Spinal cord (tissue), 10 donors: ENCODE measurements around the gene AUTS2. TPM values are rescaled to one million over a fixed set of nuclear protein-coding genes. Genes with fewer than 3 reads are reported as not detected.

ENCODE experiments used
- DNase-seq, 6 donors: peaks; one replicate each; pipeline versions ENCODE4 v3.0.0 to v3.0.0-alpha.2; 2013 to 2015; ENCODE audit warnings: low spot score in 6 of 6, low read depth in 4 of 6
- H3K27ac ChIP-seq: one replicate; pipeline ENCODE4 v1.5.1; 2013; ENCODE audit warnings: low read depth, low read length, control low read depth
- H3K27me3 ChIP-seq: one replicate; pipeline ENCODE4 v1.6.1; 2013; ENCODE audit warnings: low read length; ENCODE audit not compliant: control insufficient read depth, insufficient read depth
- H3K36me3 ChIP-seq: one replicate; pipeline ENCODE4 v1.6.1; 2013; ENCODE audit warnings: low read length; ENCODE audit not compliant: control insufficient read depth, insufficient read depth
- H3K4me1 ChIP-seq: one replicate; pipeline ENCODE4 v1.6.1; 2013; ENCODE audit warnings: low read length; ENCODE audit not compliant: control insufficient read depth, insufficient read depth
- H3K4me3 ChIP-seq: one replicate; pipeline ENCODE4 v1.5.1; 2013; ENCODE audit warnings: low read depth, low read length, control low read depth
- H3K9me3 ChIP-seq: one replicate; pipeline ENCODE4 v1.6.1; 2013; ENCODE audit warnings: low read length; ENCODE audit not compliant: control insufficient read depth, insufficient read depth
- WGBS: methylation state at CpG from one replicate; pipeline ENCODE4 v1.1.5; 2013; ENCODE audit warnings: missing lambda C conversion rate; ENCODE audit not compliant: insufficient coverage; 5-methylcytosine and 5-hydroxymethylcytosine counted together
- polyA plus RNA-seq, 2 donors: library from polyadenylated mRNA; unstranded; fragments of 120-200 nt; gene quantifications; one replicate each; pipeline ENCODE4 v1.2.1, GENCODE V29; 2013; ENCODE audit not compliant: insufficient read length in 2 of 2
- total RNA-seq, 2 donors: library from RNA; depleted of rRNA in 1 of 2; stranded (reverse); fragments of 120-200 nt in 1 of 2; fragments of >200 nt in 1 of 2; gene quantifications; one replicate each; pipeline versions ENCODE4 v1.2.3 to v1.2.4, GENCODE V29; 2013 to 2014
- donor health status: healthy.

Gene AUTS2
- total and polyA plus RNA-seq, 4 donors: 56.2 to 214 (median 135) TPM

DNA sequence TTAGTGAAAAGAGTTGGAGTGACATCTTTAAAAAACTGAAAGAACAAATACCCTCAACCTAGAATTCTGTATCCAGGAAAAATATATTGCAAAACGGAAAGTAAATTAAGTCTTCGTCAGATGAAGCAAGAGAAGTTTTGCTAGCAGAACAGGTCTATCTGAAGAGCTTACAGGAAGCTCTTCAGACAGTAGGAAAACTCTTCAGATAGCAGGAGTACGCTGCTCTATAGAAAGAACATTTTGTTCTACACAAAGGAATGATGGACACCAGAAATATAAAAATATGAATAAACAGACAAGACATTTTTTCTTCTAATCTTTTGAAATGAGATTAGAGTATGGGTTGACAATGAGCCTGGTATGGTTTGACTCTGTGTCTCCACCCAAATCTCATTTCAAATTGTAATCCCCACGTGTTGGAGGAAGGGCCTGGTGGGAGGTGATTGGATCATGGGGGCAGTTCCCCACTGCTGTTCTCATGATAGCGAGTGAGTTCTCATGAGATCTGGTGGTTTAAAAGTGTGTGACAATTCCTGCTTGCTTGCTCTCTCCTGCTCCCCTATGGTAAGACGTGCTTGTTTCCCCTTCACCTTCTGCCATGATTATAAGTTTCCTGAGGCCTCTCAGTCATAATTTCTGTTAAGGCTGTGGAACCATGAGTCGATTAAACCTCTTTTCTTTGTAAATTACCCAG, 567.3 kb downstream of the AUTS2 start:
- DNase-seq: no peak
- WGBS: 100% methylated on average over 2 of the region's 7 CpGs
- Histone ChIP-seq H3K9me3 (no peaks in the 10 kb centered on the region), H3K4me3 (no peak overlapping the region), H3K36me3 (no peaks in the 10 kb centered on the region), H3K27me3 (no peaks in the 10 kb centered on the region), H3K4me1 (no peaks in the 10 kb centered on the region), H3K27ac (no peak overlapping the region)

DNA sequence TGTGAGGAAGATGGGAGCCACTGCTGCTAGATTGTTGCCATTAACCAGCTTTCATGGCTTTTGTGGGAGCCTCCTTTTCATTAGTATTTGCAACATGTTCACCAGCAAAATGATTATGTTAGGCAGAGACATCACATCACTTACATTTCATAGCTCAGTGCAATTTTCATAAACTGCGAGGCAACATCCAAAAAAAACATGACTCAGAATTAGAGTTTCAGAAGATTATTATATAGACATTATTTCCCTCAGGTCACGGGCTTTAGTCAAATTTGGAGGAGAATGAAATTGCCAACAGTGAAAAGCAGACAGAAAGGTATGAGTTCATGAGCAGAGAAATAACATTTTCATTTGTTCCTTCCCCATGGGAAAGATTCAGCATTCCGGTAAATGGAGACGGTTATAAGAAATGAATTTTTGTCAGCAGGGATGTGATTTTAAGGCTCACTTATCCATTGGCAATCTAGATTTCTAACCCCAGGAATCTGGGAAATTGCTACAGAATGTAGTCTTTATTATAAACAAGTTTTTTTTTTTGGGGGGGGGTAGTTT, 573.2 kb downstream of the AUTS2 start:
- WGBS: no CpG with 5 or more reads among the region's 4 CpGs
- Histone ChIP-seq H3K9me3 (no peaks in the 10 kb centered on the region), H3K27ac (no peak overlapping the region), H3K36me3 (no peaks in the 10 kb centered on the region), H3K4me3 (no peak overlapping the region), H3K27me3 (no peaks in the 10 kb centered on the region), H3K4me1 (no peaks in the 10 kb centered on the region)
- DNase-seq: peak in 4 of 6 donors; percentile 21 to 94 (median 22)

DNA sequence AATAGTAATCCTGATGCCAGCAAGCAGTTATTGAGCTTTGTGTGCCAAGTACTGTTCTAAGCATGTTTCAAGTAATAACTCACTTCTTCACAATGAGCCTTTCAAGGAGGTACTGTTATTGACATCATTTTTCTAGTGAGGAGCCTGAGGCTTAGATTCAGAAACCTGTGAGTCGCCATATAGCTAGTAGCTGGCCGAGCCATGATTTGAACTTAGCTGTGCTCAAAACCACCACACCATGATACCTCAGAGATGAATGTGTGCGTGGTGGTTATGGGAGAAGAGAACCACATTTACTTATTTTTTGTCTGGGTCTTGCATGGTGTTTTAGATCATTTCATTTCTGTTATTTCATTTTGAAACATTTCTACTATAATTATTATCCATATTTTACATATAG, 578.9 kb downstream of the AUTS2 start:
- Histone ChIP-seq H3K4me3 (no peak overlapping the region), H3K4me1 (no peaks in the 10 kb centered on the region), H3K9me3 (no peaks in the 10 kb centered on the region), H3K36me3 (no peaks in the 10 kb centered on the region), H3K27me3 (no peaks in the 10 kb centered on the region), H3K27ac (no peak overlapping the region)
- DNase-seq: no peak
- WGBS: 100% methylated on average over 2 of the region's 3 CpGs

DNA sequence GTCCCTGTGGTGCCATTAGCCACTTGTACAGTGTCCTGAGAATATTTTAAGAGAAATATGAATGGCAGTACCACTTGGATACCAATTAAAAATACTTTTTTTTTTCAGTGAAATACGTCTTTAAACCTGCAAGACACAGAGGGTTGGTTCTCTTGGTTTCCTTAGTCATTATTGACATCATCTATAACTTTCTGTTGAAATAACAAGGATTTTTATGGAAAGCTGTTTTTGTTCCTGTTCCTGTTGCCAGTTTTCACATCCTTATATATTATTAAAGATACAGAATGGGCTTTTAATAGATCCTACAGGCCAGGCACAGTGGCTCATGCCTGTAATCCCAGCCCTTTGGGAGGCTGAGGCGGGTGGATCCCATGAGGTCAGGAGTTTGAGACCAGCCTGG, 579.9 kb downstream of the AUTS2 start:
- Histone ChIP-seq H3K27ac (no peak overlapping the region), H3K9me3 (no peaks in the 10 kb centered on the region), H3K36me3 (no peaks in the 10 kb centered on the region), H3K4me3 (no peak overlapping the region), H3K4me1 (peaks cover under 1% of the 10 kb centered on the region), H3K27me3 (no peaks in the 10 kb centered on the region)
- DNase-seq: no peak
- no CpG with 5 or more reads among the region's 2 CpGs for WGBS

DNA sequence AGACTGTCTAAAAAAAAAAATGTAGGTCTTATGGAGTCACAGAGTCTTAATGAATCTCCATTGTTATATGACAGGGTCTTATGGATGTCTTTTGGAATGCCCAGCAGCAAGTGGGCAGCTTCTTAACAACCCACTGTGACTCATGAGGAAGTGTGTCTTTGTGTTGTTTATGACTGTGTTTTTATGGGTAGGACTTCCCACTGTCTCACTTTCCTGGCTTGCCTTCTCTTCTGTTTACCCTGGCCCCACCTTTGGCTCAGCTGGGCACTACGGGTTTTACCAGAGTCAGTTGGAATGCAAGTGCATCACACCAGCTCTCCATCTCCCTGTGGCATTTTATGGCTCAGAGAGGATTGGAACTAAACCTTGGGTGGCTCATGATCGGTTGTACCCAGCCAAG, 580.5 kb downstream of the AUTS2 start:
- Histone ChIP-seq H3K4me3 (no peak overlapping the region), H3K4me1 (peaks cover 4% of the 10 kb centered on the region), H3K9me3 (no peaks in the 10 kb centered on the region), H3K36me3 (no peaks in the 10 kb centered on the region), H3K27ac (no peak overlapping the region), H3K27me3 (no peaks in the 10 kb centered on the region)
- DNase-seq: no peak
- no CpG with 5 or more reads among the region's 2 CpGs for WGBS

DNA sequence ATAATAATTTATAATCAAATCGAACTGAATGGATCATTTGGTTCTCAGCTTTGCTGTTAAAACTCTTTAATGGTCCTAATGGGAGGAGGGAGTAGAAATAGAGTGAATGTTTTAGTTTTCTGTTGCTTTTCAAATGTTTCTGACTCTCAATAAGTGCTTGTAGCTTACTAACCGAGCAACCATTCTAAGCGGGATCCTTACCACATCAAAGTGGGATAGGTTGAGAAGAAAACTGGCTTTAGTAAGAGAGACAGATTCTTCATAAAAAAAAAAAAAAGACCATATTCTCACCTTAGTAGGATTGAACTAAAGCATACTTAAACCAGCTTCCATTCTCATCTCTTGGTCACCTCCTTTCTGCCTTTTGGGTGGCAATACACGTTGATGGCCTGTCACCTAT, 584.2 kb downstream of the AUTS2 start:
- Histone ChIP-seq H3K27me3 (no peaks in the 10 kb centered on the region), H3K4me3 (no peak overlapping the region), H3K9me3 (no peaks in the 10 kb centered on the region), H3K4me1 (peaks cover 4% of the 10 kb centered on the region), H3K27ac (no peak overlapping the region), H3K36me3 (no peaks in the 10 kb centered on the region)
- WGBS: no CpG with 5 or more reads among the region's 4 CpGs
- DNase-seq: no peak

DNA sequence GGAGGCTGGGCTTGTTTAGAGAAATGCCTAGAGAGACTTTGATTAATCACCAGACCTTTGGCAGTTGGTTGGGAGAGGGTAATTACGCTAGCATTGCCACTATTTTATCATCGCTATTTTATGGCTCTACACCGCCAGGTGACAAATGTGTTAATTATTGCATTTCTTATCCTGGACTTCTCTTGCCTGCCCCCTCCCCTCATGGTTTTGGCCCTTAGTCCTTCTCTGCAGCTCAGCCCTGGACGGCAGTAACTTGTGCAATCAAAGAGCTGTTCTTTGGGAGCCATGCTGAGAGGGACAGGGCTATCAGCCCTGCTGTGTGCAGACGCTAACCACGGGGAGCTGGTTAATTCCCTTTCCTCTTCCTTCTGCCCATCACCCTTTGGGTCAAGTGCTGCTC, 585.0 kb downstream of the AUTS2 start:
- WGBS: 11% methylated on average over 4 of the region's 6 CpGs
- H3K4me1 ChIP-seq: peaks cover 4% of the 10 kb centered on the region
- H3K27ac ChIP-seq: no peak overlapping the region
- H3K4me3 ChIP-seq: no peak overlapping the region
- peak in 2 of 6 donors; percentile 40 to 73 for DNase-seq
- H3K36me3 ChIP-seq: no peaks in the 10 kb centered on the region
- H3K27me3 ChIP-seq: no peaks in the 10 kb centered on the region
- H3K9me3 ChIP-seq: no peaks in the 10 kb centered on the region

DNA sequence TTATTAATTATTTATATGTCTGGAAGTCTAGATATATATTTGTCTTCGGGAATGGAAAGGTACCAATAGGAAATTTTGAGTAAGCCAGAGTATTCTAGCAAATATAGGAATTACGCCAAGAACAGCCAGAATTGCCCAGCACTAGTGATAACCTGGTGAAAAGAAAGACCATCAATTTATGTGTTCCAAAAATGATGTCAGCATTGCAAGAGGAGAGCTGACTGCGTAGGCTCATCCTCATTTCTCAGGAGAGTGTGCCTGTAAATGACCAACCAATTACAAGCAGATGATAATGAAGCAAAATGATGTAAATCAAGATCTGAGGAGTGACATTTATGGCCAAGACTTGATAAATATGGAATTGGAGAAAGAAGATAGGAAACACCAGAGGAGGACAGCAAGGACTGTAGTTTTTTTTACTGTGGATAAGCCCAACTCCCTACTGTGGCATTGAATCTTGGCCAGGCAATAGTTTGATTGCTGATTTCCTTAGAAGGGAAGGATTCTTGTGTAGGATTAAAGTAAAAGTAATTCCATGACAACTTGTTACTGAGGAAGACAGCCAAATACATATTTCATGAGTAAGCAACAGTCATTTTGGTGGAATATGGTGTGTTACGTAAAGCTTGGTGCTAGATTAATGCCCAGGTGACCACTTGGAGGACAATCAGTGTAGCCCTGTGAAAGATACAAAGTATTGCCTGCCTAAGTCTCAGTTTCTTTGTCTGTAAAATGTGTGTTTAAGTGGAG, 590.8 kb downstream of the AUTS2 start:
- Histone ChIP-seq H3K9me3 (peaks cover 3% of the 10 kb centered on the region), H3K27ac (no peak overlapping the region), H3K27me3 (no peaks in the 10 kb centered on the region), H3K36me3 (no peaks in the 10 kb centered on the region), H3K4me3 (no peak overlapping the region), H3K4me1 (no peaks in the 10 kb centered on the region)
- DNase-seq: no peak
- 96% methylated on average over 2 of the region's 4 CpGs for WGBS

DNA sequence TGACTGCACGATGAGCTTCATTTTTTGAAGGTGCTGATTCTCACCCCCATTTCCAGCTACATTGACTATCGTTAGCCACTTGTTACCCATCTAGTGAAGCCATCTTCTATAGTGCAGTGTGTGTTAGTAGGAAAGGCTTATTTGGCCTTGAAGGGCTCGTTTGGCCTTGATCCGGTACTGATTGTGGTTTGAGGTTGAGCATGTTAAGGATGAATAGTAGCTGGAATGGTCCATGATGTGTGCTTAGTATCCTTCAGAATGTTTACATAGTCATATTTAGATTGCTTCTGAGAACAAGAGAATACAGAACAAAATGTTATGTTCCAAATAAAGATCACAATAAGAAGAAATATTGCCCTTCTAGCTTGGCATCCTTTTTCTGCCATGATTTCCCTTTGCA, 591.5 kb downstream of the AUTS2 start:
- DNase-seq: no peak

DNA sequence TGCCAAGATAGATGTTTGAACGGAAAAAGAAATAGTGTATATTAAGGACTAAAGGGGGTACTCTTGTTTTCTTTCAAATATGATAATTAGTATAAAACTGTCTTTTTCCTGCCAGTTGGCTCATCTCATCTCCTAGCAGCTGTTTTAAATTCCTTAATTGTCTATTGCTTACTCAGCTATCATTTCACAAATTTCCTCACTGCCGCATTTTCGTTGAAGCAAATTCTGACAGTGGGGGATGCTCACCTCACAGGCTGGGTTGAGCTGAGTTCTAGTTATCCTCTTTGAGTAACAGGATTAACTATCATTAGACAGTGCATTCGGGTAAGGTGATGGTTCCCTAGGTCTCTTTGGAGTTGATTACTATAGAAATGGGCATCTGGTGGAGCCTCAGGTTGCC, 592.0 kb downstream of the AUTS2 start:
- no peaks in the 10 kb centered on the region for H3K27me3 ChIP-seq
- no CpG with 5 or more reads among the region's 4 CpGs for WGBS
- H3K4me3 ChIP-seq: no peak overlapping the region
- no peak overlapping the region for H3K27ac ChIP-seq
- no peaks in the 10 kb centered on the region for H3K36me3 ChIP-seq
- peaks cover 3% of the 10 kb centered on the region for H3K9me3 ChIP-seq
- peak in 1 of 6 donors; percentile 56 for DNase-seq
- H3K4me1 ChIP-seq: no peaks in the 10 kb centered on the region

More for the DNA sequence above, 591.5 kb downstream of the AUTS2 start:
- Histone ChIP-seq H3K4me1 (no peaks in the 10 kb centered on the region), H3K27me3 (no peaks in the 10 kb centered on the region), H3K36me3 (no peaks in the 10 kb centered on the region), H3K4me3 (no peak overlapping the region), H3K27ac (no peak overlapping the region), H3K9me3 (peaks cover 3% of the 10 kb centered on the region)
- no CpG with 5 or more reads among the region's 4 CpGs for WGBS
